ENCODE results near the gene MGAT5.

The MGAT5 gene

GRCh38 chr2:134253804-134254203 lies at the start of gene MGAT5:
Gene MGAT5, plus strand, starts transcription at chr2:134254072. Its CDS starts 332 bp downstream, at chr2:134254404.
- no peak for DNase-seq (ENCODE audit: low read depth in 2 of 2)

GRCh38 chr2:134205087-134205486 lies 48.8 kb upstream of the MGAT5 start:
- no peak for DNase-seq (ENCODE audit: low read depth in 2 of 2)

- no peak for DNase-seq (ENCODE audit: low read depth in 2 of 2)
Measured at GRCh38 chr2:134206031-134206430, 47.8 kb upstream of the MGAT5 start.

GRCh38 chr2:134206573-134206972 lies 47.3 kb upstream of the MGAT5 start:
- DNase-seq (ENCODE audit: low read depth in 2 of 2), result no peak

- DNase-seq (ENCODE audit: low read depth in 2 of 2), result peak; percentile 33 to 34
Measured at GRCh38 chr2:134207589-134208209, 46.2 kb upstream of the MGAT5 start.

GRCh38 chr2:134208825-134209224 lies 45.0 kb upstream of the MGAT5 start:
- no peak for DNase-seq (ENCODE audit: low read depth in 2 of 2)

- DNase-seq (ENCODE audit: low read depth in 2 of 2), result no peak
Measured at GRCh38 chr2:134212746-134213145, 41.1 kb upstream of the MGAT5 start.

GRCh38 chr2:134216152-134216829 lies 37.6 kb upstream of the MGAT5 start:
- DNase-seq (ENCODE audit: low read depth in 2 of 2), result no peak

GRCh38 chr2:134217351-134217750 lies 36.5 kb upstream of the MGAT5 start:
- DNase-seq (ENCODE audit: low read depth in 2 of 2), result no peak

GRCh38 chr2:134217924-134218323 lies 35.9 kb upstream of the MGAT5 start:
- DNase-seq (ENCODE audit: low read depth in 2 of 2), result no peak

- no peak for DNase-seq (ENCODE audit: low read depth in 2 of 2)
Measured at GRCh38 chr2:134218414-134218813, 35.5 kb upstream of the MGAT5 start.

GRCh38 chr2:134218930-134219658 lies 34.8 kb upstream of the MGAT5 start:
- no peak for DNase-seq (ENCODE audit: low read depth in 2 of 2)

- DNase-seq (ENCODE audit: low read depth in 2 of 2), result no peak
Measured at GRCh38 chr2:134220344-134220974, 33.4 kb upstream of the MGAT5 start.

- DNase-seq (ENCODE audit: low read depth in 2 of 2), result no peak
Measured at GRCh38 chr2:134224005-134224404, 29.9 kb upstream of the MGAT5 start.

- DNase-seq (ENCODE audit: low read depth in 2 of 2), result no peak
Measured at GRCh38 chr2:134225173-134225572, 28.7 kb upstream of the MGAT5 start.

- DNase-seq (ENCODE audit: low read depth in 2 of 2), result no peak
Measured at GRCh38 chr2:134225841-134226240, 28.0 kb upstream of the MGAT5 start.

- DNase-seq (ENCODE audit: low read depth in 2 of 2), result no peak
Measured at GRCh38 chr2:134226601-134227000, 27.3 kb upstream of the MGAT5 start.

GRCh38 chr2:134227666-134228065 lies 26.2 kb upstream of the MGAT5 start:
- DNase-seq (ENCODE audit: low read depth in 2 of 2), result no peak

GRCh38 chr2:134228493-134228903 lies 25.4 kb upstream of the MGAT5 start:
- DNase-seq (ENCODE audit: low read depth in 2 of 2), result no peak

GRCh38 chr2:134229540-134229939 lies 24.3 kb upstream of the MGAT5 start:
- no peak for DNase-seq (ENCODE audit: low read depth in 2 of 2)

GRCh38 chr2:134230885-134231284 lies 23.0 kb upstream of the MGAT5 start:
- DNase-seq (ENCODE audit: low read depth in 2 of 2), result no peak

GRCh38 chr2:134231301-134231964 lies 22.4 kb upstream of the MGAT5 start:
- DNase-seq (ENCODE audit: low read depth in 2 of 2), result no peak

Data from activated CD8-positive, alpha-beta memory T cell treated with anti-CD3 and anti-CD28 coated beads for 4 hours (primary cell).